Neural cell (in vitro differentiated cells): ENCODE measurements around the gene LTB4R2. TPM values are rescaled to one million over a fixed set of nuclear protein-coding genes. Genes with fewer than 3 reads are reported as not detected.

Source experiments
- H2AFZ ChIP-seq: fragments of 200-600, 300-800 bp; sonication (generic), shearing (Covaris generic); 2 replicates; pipeline ENCODE4 v1.6.0; 2014; ENCODE audit warnings: low read depth, mild to moderate bottlenecking, antibody characterized with exemption, low read length, moderate library complexity
- H3F3A ChIP-seq: fragments of 200-600 bp; shearing (Covaris generic); 2 replicates; pipeline ENCODE4 v1.6.1; 2016; ENCODE audit warnings: mild to moderate bottlenecking, moderate library complexity, mixed read lengths, antibody characterized with exemption, low read length; ENCODE audit not compliant: insufficient read depth, poor library complexity, severe bottlenecking
- H3K27ac ChIP-seq: fragments of 200-600, 300-800 bp; sonication (generic), shearing (Covaris generic); 2 replicates; pipeline ENCODE4 v1.5.1; 2014; ENCODE audit warnings: mild to moderate bottlenecking, low read length, moderate library complexity
- H3K27me3 ChIP-seq: fragments of 300-800, 200-600 bp; sonication (generic), shearing (Covaris generic); 2 replicates; pipeline ENCODE4 v1.6.0; 2014; ENCODE audit warnings: mild to moderate bottlenecking, low read depth, low read length, moderate library complexity; ENCODE audit not compliant: insufficient read depth
- H3K36me3 ChIP-seq: fragments of 300-800, 200-600 bp; sonication (generic), shearing (Covaris generic); 2 replicates; pipeline ENCODE4 v1.5.1; 2014; ENCODE audit warnings: mild to moderate bottlenecking, antibody characterized with exemption, low read length, moderate library complexity; ENCODE audit not compliant: insufficient read depth
- H3K4me2 ChIP-seq: fragments of 300-800, 200-600 bp; sonication (generic), shearing (Covaris generic); 2 replicates; pipeline ENCODE4 v1.6.0; 2014; ENCODE audit warnings: mild to moderate bottlenecking, low read length
- H3K4me3 ChIP-seq: fragments of 300-800, 200-600 bp; sonication (generic), shearing (Covaris generic); 2 replicates; pipeline ENCODE4 v1.5.1; 2014; ENCODE audit warnings: mild to moderate bottlenecking, low read length, moderate library complexity
- H3K79me2 ChIP-seq: fragments of 200-600 bp; shearing (Covaris generic); replicated peaks from 2 replicates; pipeline ENCODE4 v1.6.0; 2014; ENCODE audit warnings: mild to moderate bottlenecking, low read length, moderate library complexity; ENCODE audit not compliant: insufficient read depth
- H3K9ac ChIP-seq: fragments of 300-800, 200-600 bp; sonication (generic), shearing (Covaris generic); 2 replicates; pipeline ENCODE4 v1.6.1; 2016; ENCODE audit warnings: mild to moderate bottlenecking, low read length, mixed read lengths
- H3K9me2 ChIP-seq: fragments of 200-600 bp; shearing (Covaris generic); 2 replicates; pipeline ENCODE4 v1.6.1; 2016; ENCODE audit warnings: mild to moderate bottlenecking, low read length, mixed read lengths; ENCODE audit not compliant: insufficient read depth
- H3K9me3 ChIP-seq: fragments of 200-600, 300-800 bp; sonication (generic), shearing (Covaris generic); 2 replicates; pipeline ENCODE4 v1.6.1; 2016; ENCODE audit warnings: mild to moderate bottlenecking, mixed run types, low read length, moderate library complexity, mixed read lengths
- H4K20me1 ChIP-seq: fragments of 200-600 bp; shearing (Covaris generic); 2 replicates; pipeline ENCODE4 v1.6.1; 2016; ENCODE audit warnings: mild to moderate bottlenecking, mixed run types; ENCODE audit not compliant: insufficient read depth
- EP300 ChIP-seq: fragments of 450-650 bp; conservative IDR thresholded peaks from 2 replicates; pipeline ENCODE4 v1.6.1; 2014; ENCODE audit warnings: antibody characterized with exemption, mild to moderate bottlenecking, moderate library complexity; ENCODE audit not compliant: poor library complexity, severe bottlenecking
- EZH2 ChIP-seq: fragments of 200-600, 300-800 bp; shearing (Covaris generic), sonication (generic); IDR thresholded peaks from 2 replicates; pipeline ENCODE4 v1.6.1; 2014; ENCODE audit warnings: antibody characterized with exemption, low read length, borderline replicate concordance, mild to moderate bottlenecking; ENCODE audit not compliant: insufficient read depth, poor library complexity, severe bottlenecking
- MXI1 ChIP-seq: fragments of 450-650 bp; conservative IDR thresholded peaks from 2 replicates; pipeline ENCODE4 v1.6.1; 2014; ENCODE audit warnings: antibody characterized with exemption, mild to moderate bottlenecking; ENCODE audit not compliant: poor library complexity, severe bottlenecking
- POLR2AphosphoS5 ChIP-seq: IDR thresholded peaks from 2 replicates; pipeline ENCODE4 v1.6.1; 2012
- RAD21 ChIP-seq: fragments of 450-650 bp; conservative IDR thresholded peaks from 2 replicates; pipeline ENCODE4 v1.6.1; 2014; ENCODE audit warnings: antibody characterized with exemption, mild to moderate bottlenecking, moderate library complexity
- SMC3 ChIP-seq: fragments of 450-650 bp; conservative IDR thresholded peaks from 2 replicates; pipeline ENCODE4 v1.6.1; 2014; ENCODE audit warnings: antibody characterized with exemption, mild to moderate bottlenecking, moderate library complexity; ENCODE audit not compliant: poor library complexity
- TAF1 ChIP-seq: IDR thresholded peaks from 2 replicates; pipeline ENCODE4 v1.6.1; 2012; ENCODE audit warnings: low read depth
- polyA plus RNA-seq: library from polyadenylated mRNA; depleted of rRNA; stranded (reverse); fragments of >200 nt; gene quantifications from 2 replicates; pipeline ENCODE4 v1.2.3, GENCODE V29; 2014
- TF ChIP-seq, protein P1 (sequence below): IDR thresholded peaks from 2 replicates; pipeline ENCODE4 v1.6.1; 2012; ENCODE audit warnings: borderline replicate concordance
- TF ChIP-seq, protein P2 (sequence below): fragments of 450-650 bp; IDR thresholded peaks from 2 replicates; pipeline ENCODE4 v1.5.1; 2014; ENCODE audit warnings: antibody characterized with exemption, mild to moderate bottlenecking, moderate library complexity; ENCODE audit not compliant: poor library complexity, severe bottlenecking

LTB4R2 gene
- polyA plus RNA-seq, 1 donor from 2014 or later, result 5.0 TPM

DNA sequence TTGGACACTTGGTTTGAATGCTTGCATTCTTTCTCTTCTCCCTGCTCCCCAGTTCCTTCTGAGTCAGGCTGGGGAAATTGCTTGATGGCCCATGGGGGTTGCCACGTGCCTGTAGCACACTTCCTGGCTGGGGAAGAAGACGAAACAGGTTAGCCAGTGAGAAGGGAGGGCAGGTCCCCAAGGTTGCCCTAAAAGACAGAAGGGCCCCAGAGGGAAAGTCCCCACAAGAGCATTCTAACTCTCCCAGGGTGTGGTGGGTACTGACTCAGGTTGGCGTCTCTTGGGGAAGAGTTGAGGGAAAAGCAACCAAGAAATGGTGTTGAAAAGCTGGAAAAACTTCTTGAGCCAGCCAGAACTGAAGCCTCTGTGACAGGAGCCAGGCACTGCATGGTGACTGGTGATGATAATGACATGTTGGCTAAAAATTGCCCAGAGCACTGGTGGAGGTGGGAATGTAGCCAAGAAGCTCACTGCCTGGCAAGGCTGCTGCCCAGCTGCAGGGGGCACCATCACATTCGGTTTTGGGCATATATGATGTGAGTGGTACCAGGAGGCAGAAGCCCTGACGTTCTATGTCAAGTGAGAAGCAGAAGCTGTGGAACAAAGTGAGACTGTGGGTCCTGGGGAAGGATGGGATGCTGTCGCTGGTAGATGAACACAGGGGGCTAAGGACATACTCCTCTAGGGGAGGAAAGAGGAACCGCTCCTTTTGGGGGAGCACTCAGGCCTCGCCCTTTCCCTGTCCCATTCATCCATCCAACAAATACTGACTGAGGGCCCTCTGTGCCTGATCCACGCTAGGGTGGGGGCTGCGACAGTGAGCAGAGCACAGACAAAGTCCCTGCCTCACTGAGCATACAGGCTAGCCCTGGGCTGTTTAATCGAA is 30.4 kb upstream of the LTB4R2 start:
- Histone ChIP-seq H3K27me3 (no peaks in the 10 kb centered on the region), H3K9me2 (no peaks in the 10 kb centered on the region), H4K20me1 (no peaks in the 10 kb centered on the region), H3K27ac (no peak overlapping the region), H3K9me3 (no peaks in the 10 kb centered on the region), H3K79me2 (no peaks in the 10 kb centered on the region), H3K9ac (no peak overlapping the region), H2AFZ (no peak overlapping the region), H3K4me3 (no peak overlapping the region), H3K36me3 (no peaks in the 10 kb centered on the region), H3K4me2 (no peak overlapping the region), H3F3A (no peaks in the 10 kb centered on the region)
- TF ChIP-seq EP300 (no peak), EZH2 (no peak), TAF1 (no peak), RAD21 (no peak), SMC3 (no peak), MXI1 (no peak), POLR2AphosphoS5 (no peak)
- TF ChIP-seq, protein P1, sequence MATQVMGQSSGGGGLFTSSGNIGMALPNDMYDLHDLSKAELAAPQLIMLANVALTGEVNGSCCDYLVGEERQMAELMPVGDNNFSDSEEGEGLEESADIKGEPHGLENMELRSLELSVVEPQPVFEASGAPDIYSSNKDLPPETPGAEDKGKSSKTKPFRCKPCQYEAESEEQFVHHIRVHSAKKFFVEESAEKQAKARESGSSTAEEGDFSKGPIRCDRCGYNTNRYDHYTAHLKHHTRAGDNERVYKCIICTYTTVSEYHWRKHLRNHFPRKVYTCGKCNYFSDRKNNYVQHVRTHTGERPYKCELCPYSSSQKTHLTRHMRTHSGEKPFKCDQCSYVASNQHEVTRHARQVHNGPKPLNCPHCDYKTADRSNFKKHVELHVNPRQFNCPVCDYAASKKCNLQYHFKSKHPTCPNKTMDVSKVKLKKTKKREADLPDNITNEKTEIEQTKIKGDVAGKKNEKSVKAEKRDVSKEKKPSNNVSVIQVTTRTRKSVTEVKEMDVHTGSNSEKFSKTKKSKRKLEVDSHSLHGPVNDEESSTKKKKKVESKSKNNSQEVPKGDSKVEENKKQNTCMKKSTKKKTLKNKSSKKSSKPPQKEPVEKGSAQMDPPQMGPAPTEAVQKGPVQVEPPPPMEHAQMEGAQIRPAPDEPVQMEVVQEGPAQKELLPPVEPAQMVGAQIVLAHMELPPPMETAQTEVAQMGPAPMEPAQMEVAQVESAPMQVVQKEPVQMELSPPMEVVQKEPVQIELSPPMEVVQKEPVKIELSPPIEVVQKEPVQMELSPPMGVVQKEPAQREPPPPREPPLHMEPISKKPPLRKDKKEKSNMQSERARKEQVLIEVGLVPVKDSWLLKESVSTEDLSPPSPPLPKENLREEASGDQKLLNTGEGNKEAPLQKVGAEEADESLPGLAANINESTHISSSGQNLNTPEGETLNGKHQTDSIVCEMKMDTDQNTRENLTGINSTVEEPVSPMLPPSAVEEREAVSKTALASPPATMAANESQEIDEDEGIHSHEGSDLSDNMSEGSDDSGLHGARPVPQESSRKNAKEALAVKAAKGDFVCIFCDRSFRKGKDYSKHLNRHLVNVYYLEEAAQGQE, result no peak
- TF ChIP-seq, protein P2, sequence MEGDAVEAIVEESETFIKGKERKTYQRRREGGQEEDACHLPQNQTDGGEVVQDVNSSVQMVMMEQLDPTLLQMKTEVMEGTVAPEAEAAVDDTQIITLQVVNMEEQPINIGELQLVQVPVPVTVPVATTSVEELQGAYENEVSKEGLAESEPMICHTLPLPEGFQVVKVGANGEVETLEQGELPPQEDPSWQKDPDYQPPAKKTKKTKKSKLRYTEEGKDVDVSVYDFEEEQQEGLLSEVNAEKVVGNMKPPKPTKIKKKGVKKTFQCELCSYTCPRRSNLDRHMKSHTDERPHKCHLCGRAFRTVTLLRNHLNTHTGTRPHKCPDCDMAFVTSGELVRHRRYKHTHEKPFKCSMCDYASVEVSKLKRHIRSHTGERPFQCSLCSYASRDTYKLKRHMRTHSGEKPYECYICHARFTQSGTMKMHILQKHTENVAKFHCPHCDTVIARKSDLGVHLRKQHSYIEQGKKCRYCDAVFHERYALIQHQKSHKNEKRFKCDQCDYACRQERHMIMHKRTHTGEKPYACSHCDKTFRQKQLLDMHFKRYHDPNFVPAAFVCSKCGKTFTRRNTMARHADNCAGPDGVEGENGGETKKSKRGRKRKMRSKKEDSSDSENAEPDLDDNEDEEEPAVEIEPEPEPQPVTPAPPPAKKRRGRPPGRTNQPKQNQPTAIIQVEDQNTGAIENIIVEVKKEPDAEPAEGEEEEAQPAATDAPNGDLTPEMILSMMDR, result no peak

GRCh38 chr14:24280797-24281460 is 29.0 kb upstream of the LTB4R2 start:
- H3K9me3 ChIP-seq, result no peaks in the 10 kb centered on the region
- no peaks in the 10 kb centered on the region for H3K9me2 ChIP-seq
- no peak for TF ChIP-seq EZH2
- no peak overlapping the region for H2AFZ ChIP-seq
- no peaks in the 10 kb centered on the region for H3K79me2 ChIP-seq
- no peaks in the 10 kb centered on the region for H3K36me3 ChIP-seq
- H3F3A ChIP-seq, result no peaks in the 10 kb centered on the region
- H3K27ac ChIP-seq, result no peak overlapping the region
- no peaks in the 10 kb centered on the region for H4K20me1 ChIP-seq
- H3K27me3 ChIP-seq, result no peaks in the 10 kb centered on the region
- no peak overlapping the region for H3K4me3 ChIP-seq
- H3K9ac ChIP-seq, result no peak overlapping the region
- no peak overlapping the region for H3K4me2 ChIP-seq
